ENCODE measurements around the gene TOX2. TPM values are rescaled to one million over a fixed set of nuclear protein-coding genes. Genes with fewer than 3 reads are reported as not detected.

Gene TOX2
- total RNA-seq, 5 donors from 2014 or later (not counting 1 experiment from before 2014, with no cell fraction given) = 0.38 to 3.0 (median 1.6) TPM

GRCh38 chr20:44085616-44086434, 171.2 kb downstream of the TOX2 start:
- Histone ChIP-seq H3K4me1 (ENCODE audit: control insufficient read depth in 1 of 2, extremely low read depth in 1 of 2, insufficient read depth in 2 of 2, low read length in 2 of 2) (no peaks in the 10 kb centered on the region), H3K36me3 (ENCODE audit: control insufficient read depth in 2 of 2, extremely low read depth in 1 of 2, insufficient read depth in 1 of 2, low read length in 1 of 2) (no peaks in the 10 kb centered on the region), H3K9me3 (no peaks in the 10 kb centered on the region), H3K27me3 (replicated peaks in 1 of 2; ENCODE audit: control insufficient read depth in 2 of 2, extremely low read depth in 1 of 2, insufficient read depth in 2 of 2, low read length in 1 of 2) (peaks cover 0 to 6% of the 10 kb centered on the region in 2 experiments), H3K27ac (ENCODE audit: low read length) (no peak overlapping the region), H3K4me3 (ENCODE audit: control insufficient read depth in 1 of 2, extremely low read depth in 1 of 2, low read length in 1 of 2) (no peak overlapping the region)
- no peaks in the 10 kb centered on the region for H3K36me3 Mint-ChIP-seq
- CTCF ChIA-PET = no interaction called here
- ATAC-seq (replicated peaks in 1 of 4) (no peak), DNase-seq (no peak)
- H3K27ac Mint-ChIP-seq = no peak overlapping the region
- H3K27me3 Mint-ChIP-seq = peaks cover 0 to 3% of the 10 kb centered on the region in 2 donors
- POLR2A ChIA-PET = no interaction called here
- H3K4me3 Mint-ChIP-seq = no peak overlapping the region
- peaks cover under 1 to 2% (median 1%) of the 10 kb centered on the region in 3 donors for H3K4me1 Mint-ChIP-seq
- WGBS (ENCODE audit: insufficient coverage) = 78% methylated on average over 12 of the region's 17 CpGs
- H3K9me3 Mint-ChIP-seq = no peaks in the 10 kb centered on the region

GRCh38 chr20:44087051-44087856, 172.6 kb downstream of the TOX2 start:
- Histone ChIP-seq H3K27me3 (replicated peaks in 1 of 2; ENCODE audit: control insufficient read depth in 2 of 2, extremely low read depth in 1 of 2, insufficient read depth in 2 of 2, low read length in 1 of 2) (peaks cover 0 to 6% of the 10 kb centered on the region in 2 experiments), H3K4me3 (ENCODE audit: control insufficient read depth in 1 of 2, extremely low read depth in 1 of 2, low read length in 1 of 2) (no peak overlapping the region), H3K9me3 (no peaks in the 10 kb centered on the region), H3K4me1 (ENCODE audit: control insufficient read depth in 1 of 2, extremely low read depth in 1 of 2, insufficient read depth in 2 of 2, low read length in 2 of 2) (no peaks in the 10 kb centered on the region), H3K36me3 (ENCODE audit: control insufficient read depth in 2 of 2, extremely low read depth in 1 of 2, insufficient read depth in 1 of 2, low read length in 1 of 2) (no peaks in the 10 kb centered on the region), H3K27ac (ENCODE audit: low read length) (no peak overlapping the region)
- CTCF ChIA-PET = interaction anchor here in 1 of 2 donors (0.7 kb wide), 1 partner anchor 111 kb away, joined by 3 read pairs; no protein-coding TSS in a partner anchor
- Mint-ChIP-seq H3K4me3 (no peak overlapping the region), H3K27me3 (peaks cover 0 to 4% of the 10 kb centered on the region in 2 donors), H3K9me3 (no peaks in the 10 kb centered on the region), H3K27ac (no peak overlapping the region), H3K4me1 (no peaks in the 10 kb centered on the region), H3K36me3 (no peaks in the 10 kb centered on the region)
- whole genome bisulfite sequencing (ENCODE audit: insufficient coverage) = 97% methylated on average over 9 of the region's 15 CpGs
- POLR2A ChIA-PET = no interaction called here
- no peak for DNase-seq
- ATAC-seq (replicated peaks in 1 of 4) = no peak

- H3K9me3 Mint-ChIP-seq = no peaks in the 10 kb centered on the region
Observed at GRCh38 chr20:44087857-44088120, 173.1 kb downstream of the TOX2 start.

GRCh38 chr20:44089987-44090674, 175.5 kb downstream of the TOX2 start:
- ChIA-PET CTCF (interaction anchor here (0.7 to 2.4 kb wide), 4 partner anchors 10 to 340 kb away, joined by 3 to 8 read pairs (median 4); no protein-coding TSS in a partner anchor), POLR2A (interaction anchor here (0.6 kb wide), 3 partner anchors 341 to 372 kb away, joined by 3 to 8 read pairs (median 3); no protein-coding TSS in a partner anchor)
- WGBS (ENCODE audit: insufficient coverage) = 48% methylated on average over 4 of the region's 7 CpGs
- Histone ChIP-seq H3K27ac (ENCODE audit: low read length) (no peak overlapping the region), H3K4me1 (ENCODE audit: control insufficient read depth in 1 of 2, extremely low read depth in 1 of 2, insufficient read depth in 2 of 2, low read length in 2 of 2) (no peaks in the 10 kb centered on the region), H3K27me3 (replicated peaks in 1 of 2; ENCODE audit: control insufficient read depth in 2 of 2, extremely low read depth in 1 of 2, insufficient read depth in 2 of 2, low read length in 1 of 2) (peaks cover 0 to 11% of the 10 kb centered on the region in 2 experiments), H3K4me3 (ENCODE audit: control insufficient read depth in 1 of 2, extremely low read depth in 1 of 2, low read length in 1 of 2) (no peak overlapping the region), H3K9me3 (no peaks in the 10 kb centered on the region), H3K36me3 (ENCODE audit: control insufficient read depth in 2 of 2, extremely low read depth in 1 of 2, insufficient read depth in 1 of 2, low read length in 1 of 2) (no peaks in the 10 kb centered on the region)
- H3K27me3 Mint-ChIP-seq = peaks cover 0 to 17% of the 10 kb centered on the region in 2 donors
- H3K4me1 Mint-ChIP-seq = no peaks in the 10 kb centered on the region
- peak in 3 of 35 experiments; percentile 8 to 27 (median 15) for DNase-seq
- ATAC-seq (replicated peaks in 1 of 4) = no peak
- no peak overlapping the region for H3K4me3 Mint-ChIP-seq
- H3K9me3 Mint-ChIP-seq = no peaks in the 10 kb centered on the region
- no peak overlapping the region for H3K27ac Mint-ChIP-seq
- H3K36me3 Mint-ChIP-seq = no peaks in the 10 kb centered on the region

More at GRCh38 chr20:44087857-44088120, 173.1 kb downstream of the TOX2 start:
- Histone ChIP-seq H3K27me3 (replicated peaks in 1 of 2; ENCODE audit: control insufficient read depth in 2 of 2, extremely low read depth in 1 of 2, insufficient read depth in 2 of 2, low read length in 1 of 2) (peaks cover 0 to 9% of the 10 kb centered on the region in 2 experiments), H3K27ac (ENCODE audit: low read length) (no peak overlapping the region), H3K36me3 (ENCODE audit: control insufficient read depth in 2 of 2, extremely low read depth in 1 of 2, insufficient read depth in 1 of 2, low read length in 1 of 2) (no peaks in the 10 kb centered on the region), H3K9me3 (no peaks in the 10 kb centered on the region), H3K4me1 (ENCODE audit: control insufficient read depth in 1 of 2, extremely low read depth in 1 of 2, insufficient read depth in 2 of 2, low read length in 2 of 2) (no peaks in the 10 kb centered on the region), H3K4me3 (ENCODE audit: control insufficient read depth in 1 of 2, extremely low read depth in 1 of 2, low read length in 1 of 2) (no peak overlapping the region)
- CTCF ChIA-PET = interaction anchor here in 1 of 2 donors (0.7 kb wide), 1 partner anchor 111 kb away, joined by 3 read pairs; no protein-coding TSS in a partner anchor
- no peak for DNase-seq
- Mint-ChIP-seq H3K4me3 (no peak overlapping the region), H3K36me3 (no peaks in the 10 kb centered on the region), H3K27me3 (peaks cover 0 to 6% of the 10 kb centered on the region in 2 donors), H3K27ac (no peak overlapping the region), H3K4me1 (no peaks in the 10 kb centered on the region)
- POLR2A ChIA-PET = no interaction called here
- no peak for ATAC-seq (replicated peaks in 1 of 4)
- WGBS (ENCODE audit: insufficient coverage) = 100% methylated on average over 3 of the region's 4 CpGs

- H3K27ac Mint-ChIP-seq = no peak overlapping the region
- POLR2A ChIA-PET = no interaction called here
- H3K4me1 Mint-ChIP-seq = no peaks in the 10 kb centered on the region
- DNase-seq (no peak), ATAC-seq (replicated peaks in 1 of 4) (no peak)
- H3K27me3 Mint-ChIP-seq = peaks cover 2 to 17% of the 10 kb centered on the region in 2 donors
- H3K4me3 Mint-ChIP-seq = no peak overlapping the region
- H3K36me3 Mint-ChIP-seq = no peaks in the 10 kb centered on the region
- H3K9me3 ChIP-seq = no peaks in the 10 kb centered on the region
- H3K36me3 ChIP-seq (ENCODE audit: control insufficient read depth in 2 of 2, extremely low read depth in 1 of 2, insufficient read depth in 1 of 2, low read length in 1 of 2) = no peaks in the 10 kb centered on the region
- H3K4me1 ChIP-seq (ENCODE audit: control insufficient read depth in 1 of 2, extremely low read depth in 1 of 2, insufficient read depth in 2 of 2, low read length in 2 of 2) = no peaks in the 10 kb centered on the region
- H3K9me3 Mint-ChIP-seq = no peaks in the 10 kb centered on the region
- 68% methylated on average over 4 of the region's 4 CpGs for WGBS (ENCODE audit: insufficient coverage)
- peaks cover 0 to 14% of the 10 kb centered on the region in 2 experiments for H3K27me3 ChIP-seq (replicated peaks in 1 of 2; ENCODE audit: control insufficient read depth in 2 of 2, extremely low read depth in 1 of 2, insufficient read depth in 2 of 2, low read length in 1 of 2)
- no peak overlapping the region for H3K27ac ChIP-seq (ENCODE audit: low read length)
- CTCF ChIA-PET = interaction anchor here (0.6 to 2.4 kb wide), 5 partner anchors 32 to 662 kb away, joined by 3 to 8 read pairs (median 4); no protein-coding TSS in a partner anchor
- H3K4me3 ChIP-seq (ENCODE audit: control insufficient read depth in 1 of 2, extremely low read depth in 1 of 2, low read length in 1 of 2) = no peak overlapping the region
Observed at GRCh38 chr20:44091026-44091425, 176.4 kb downstream of the TOX2 start.
